NCI-H524 (cell line): ENCODE data around the gene FSTL4.

Source experiments
- DNase-seq, 2 experiments: peaks; one replicate each; lab custom pipeline; 2025; lab: John Stamatoyannopoulos, UW

The FSTL4 gene

GRCh38 chr5:133514456-133514855 is 97.9 kb downstream of the FSTL4 start:
- no peak for DNase-seq

GRCh38 chr5:133512896-133513295 is 99.4 kb downstream of the FSTL4 start:
- no peak for DNase-seq

GRCh38 chr5:133511653-133512235 is 100.6 kb downstream of the FSTL4 start:
- no peak for DNase-seq

- DNase-seq: no peak
Observed at GRCh38 chr5:133510634-133511262, 101.6 kb downstream of the FSTL4 start.

GRCh38 chr5:133509742-133510079 is 102.6 kb downstream of the FSTL4 start:
- DNase-seq: no peak

GRCh38 chr5:133508845-133509741 is 103.2 kb downstream of the FSTL4 start:
- no peak for DNase-seq

- DNase-seq: no peak
Observed at GRCh38 chr5:133508331-133508730, 104.0 kb downstream of the FSTL4 start.

- DNase-seq: no peak
Observed at GRCh38 chr5:133506181-133506580, 106.2 kb downstream of the FSTL4 start.

GRCh38 chr5:133503511-133503910 is 108.8 kb downstream of the FSTL4 start:
- DNase-seq: no peak

- DNase-seq: no peak
Observed at GRCh38 chr5:133499895-133500294, 112.4 kb downstream of the FSTL4 start.

- DNase-seq: no peak
Observed at GRCh38 chr5:133497608-133498348, 114.6 kb downstream of the FSTL4 start.

- no peak for DNase-seq
Observed at GRCh38 chr5:133496631-133497030, 115.7 kb downstream of the FSTL4 start.

- DNase-seq: no peak
Observed at GRCh38 chr5:133494923-133495246, 117.5 kb downstream of the FSTL4 start.

GRCh38 chr5:133494232-133494922 is 118.0 kb downstream of the FSTL4 start:
- DNase-seq: no peak

- DNase-seq: peak; percentile 26 to 68
Observed at GRCh38 chr5:133489632-133490031, 122.7 kb downstream of the FSTL4 start.

- DNase-seq: no peak
Observed at GRCh38 chr5:133487093-133487492, 125.2 kb downstream of the FSTL4 start.

- no peak for DNase-seq
Observed at GRCh38 chr5:133485468-133485867, 126.9 kb downstream of the FSTL4 start.

- no peak for DNase-seq
Observed at GRCh38 chr5:133483406-133484090, 128.8 kb downstream of the FSTL4 start.

- no peak for DNase-seq
Observed at GRCh38 chr5:133482028-133482427, 130.3 kb downstream of the FSTL4 start.

- DNase-seq: no peak
Observed at GRCh38 chr5:133480866-133481265, 131.5 kb downstream of the FSTL4 start.

- no peak for DNase-seq
Observed at GRCh38 chr5:133480366-133480765, 132.0 kb downstream of the FSTL4 start.
